ENCODE measurements around the gene AUTS2.

AUTS2 gene

GRCh38 chr7:69996121-69996520 is 397.8 kb downstream of the AUTS2 start:
- DNase-seq: no peak
- TF ChIP-seq, protein P1, sequence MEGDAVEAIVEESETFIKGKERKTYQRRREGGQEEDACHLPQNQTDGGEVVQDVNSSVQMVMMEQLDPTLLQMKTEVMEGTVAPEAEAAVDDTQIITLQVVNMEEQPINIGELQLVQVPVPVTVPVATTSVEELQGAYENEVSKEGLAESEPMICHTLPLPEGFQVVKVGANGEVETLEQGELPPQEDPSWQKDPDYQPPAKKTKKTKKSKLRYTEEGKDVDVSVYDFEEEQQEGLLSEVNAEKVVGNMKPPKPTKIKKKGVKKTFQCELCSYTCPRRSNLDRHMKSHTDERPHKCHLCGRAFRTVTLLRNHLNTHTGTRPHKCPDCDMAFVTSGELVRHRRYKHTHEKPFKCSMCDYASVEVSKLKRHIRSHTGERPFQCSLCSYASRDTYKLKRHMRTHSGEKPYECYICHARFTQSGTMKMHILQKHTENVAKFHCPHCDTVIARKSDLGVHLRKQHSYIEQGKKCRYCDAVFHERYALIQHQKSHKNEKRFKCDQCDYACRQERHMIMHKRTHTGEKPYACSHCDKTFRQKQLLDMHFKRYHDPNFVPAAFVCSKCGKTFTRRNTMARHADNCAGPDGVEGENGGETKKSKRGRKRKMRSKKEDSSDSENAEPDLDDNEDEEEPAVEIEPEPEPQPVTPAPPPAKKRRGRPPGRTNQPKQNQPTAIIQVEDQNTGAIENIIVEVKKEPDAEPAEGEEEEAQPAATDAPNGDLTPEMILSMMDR (IDR thresholded peaks at IDR 0.05): no peak
- Histone ChIP-seq H3K9me3 (no peaks in the 10 kb centered on the region), H3K4me3 (no peak overlapping the region), H3K36me3 (no peaks in the 10 kb centered on the region), H3K27me3 (no peaks in the 10 kb centered on the region), H3K27ac (no peak overlapping the region), H3K4me1 (no peaks in the 10 kb centered on the region)
- intact Hi-C loops (cut with DNase I; ENCODE audit: low total_unique reads): no loop called here

GRCh38 chr7:70000737-70001348 is 402.6 kb downstream of the AUTS2 start:
- H3K27me3 ChIP-seq: no peaks in the 10 kb centered on the region
- H3K36me3 ChIP-seq: no peaks in the 10 kb centered on the region
- TF ChIP-seq, protein P1 (IDR thresholded peaks at IDR 0.05): no peak
- H3K27ac ChIP-seq: no peak overlapping the region
- DNase-seq: no peak
- H3K4me3 ChIP-seq: no peak overlapping the region
- intact Hi-C loops (cut with DNase I; ENCODE audit: low total_unique reads): no loop called here
- no peaks in the 10 kb centered on the region for H3K9me3 ChIP-seq
- no peaks in the 10 kb centered on the region for H3K4me1 ChIP-seq

DNA sequence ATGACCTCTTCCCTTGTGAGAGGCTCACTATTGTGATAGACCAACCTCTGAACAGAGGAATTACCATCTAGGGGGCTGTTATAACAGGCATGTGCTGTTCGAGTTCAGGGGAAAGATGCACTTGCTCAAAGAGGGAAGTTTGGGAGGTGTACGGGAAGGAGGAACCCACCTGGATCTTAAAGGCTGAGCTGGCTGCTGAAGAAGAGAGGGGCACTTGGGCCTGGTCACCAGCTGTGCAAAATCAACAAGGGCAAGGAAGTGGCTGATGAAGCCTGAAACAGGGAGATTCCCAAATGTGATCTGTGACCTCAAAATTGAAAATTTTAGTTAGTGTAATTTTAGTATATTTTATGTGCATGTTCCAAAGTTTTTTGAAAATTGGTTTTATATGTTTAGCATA is 407.2 kb downstream of the AUTS2 start:
- Histone ChIP-seq H3K4me1 (no peaks in the 10 kb centered on the region), H3K36me3 (no peaks in the 10 kb centered on the region), H3K4me3 (no peak overlapping the region), H3K27ac (no peak overlapping the region), H3K9me3 (no peaks in the 10 kb centered on the region), H3K27me3 (no peaks in the 10 kb centered on the region)
- no peak for DNase-seq
- intact Hi-C loops (cut with DNase I; ENCODE audit: low total_unique reads): no loop called here
- TF ChIP-seq, protein P1 (IDR thresholded peaks at IDR 0.05): no peak

DNA sequence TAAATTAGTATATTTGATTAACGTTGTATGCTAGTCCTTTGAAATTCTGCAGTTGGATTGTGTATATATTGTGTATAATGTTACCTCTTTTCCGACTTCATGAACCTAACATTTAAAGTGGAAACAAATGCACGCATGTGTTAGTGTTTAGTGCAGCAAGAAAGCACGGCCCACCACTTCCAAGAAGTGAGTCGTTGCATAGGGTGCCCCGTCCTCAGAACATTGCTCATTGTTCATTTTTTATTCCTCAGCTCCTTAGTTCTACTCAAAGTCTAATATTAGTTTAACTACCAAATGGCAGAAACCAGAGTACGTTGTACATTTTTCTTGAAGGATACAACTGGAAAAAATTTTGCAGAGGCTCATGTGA is 407.6 kb downstream of the AUTS2 start:
- Histone ChIP-seq H3K4me1 (no peaks in the 10 kb centered on the region), H3K27me3 (no peaks in the 10 kb centered on the region), H3K36me3 (no peaks in the 10 kb centered on the region), H3K9me3 (no peaks in the 10 kb centered on the region), H3K4me3 (no peak overlapping the region), H3K27ac (no peak overlapping the region)
- DNase-seq: no peak
- intact Hi-C loops (cut with DNase I; ENCODE audit: low total_unique reads): no loop called here
- TF ChIP-seq, protein P1 (IDR thresholded peaks at IDR 0.05): no peak

DNA sequence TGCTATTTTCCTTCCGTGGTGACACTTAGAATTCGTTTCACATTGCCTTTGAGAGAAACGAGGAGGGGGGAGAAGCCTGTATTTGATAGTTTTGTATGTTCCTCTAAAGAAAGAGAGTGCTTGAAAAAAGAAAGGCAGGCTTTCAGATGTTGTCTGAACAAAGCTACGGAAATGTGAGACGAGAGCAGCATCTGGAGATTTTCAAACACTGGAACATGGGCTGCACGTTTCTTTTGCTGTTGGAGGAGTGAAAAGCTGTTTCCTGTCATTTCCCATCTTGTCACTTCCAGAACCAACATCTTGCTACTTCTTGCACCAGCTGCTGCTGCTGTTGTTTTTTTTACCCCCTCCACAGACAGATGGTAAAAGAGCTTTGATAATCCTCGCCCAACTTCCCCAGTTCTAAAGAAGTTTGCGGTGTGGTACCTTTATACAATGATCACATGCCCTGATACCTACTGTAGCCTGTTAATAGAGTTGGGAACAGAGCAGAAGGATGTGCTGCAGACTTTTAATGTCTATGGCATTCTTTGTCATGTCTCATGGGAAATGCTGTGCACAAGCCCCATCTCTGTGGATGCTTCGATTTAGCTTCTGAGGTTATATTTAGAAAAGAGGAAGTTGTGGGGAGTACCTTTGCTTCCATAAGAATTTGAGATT is 408.1 kb downstream of the AUTS2 start:
- DNase-seq: no peak
- TF ChIP-seq, protein P1 (IDR thresholded peaks at IDR 0.05): no peak
- Histone ChIP-seq H3K4me1 (no peaks in the 10 kb centered on the region), H3K36me3 (no peaks in the 10 kb centered on the region), H3K4me3 (no peak overlapping the region), H3K27me3 (no peaks in the 10 kb centered on the region), H3K27ac (no peak overlapping the region), H3K9me3 (no peaks in the 10 kb centered on the region)
- intact Hi-C loops (cut with DNase I; ENCODE audit: low total_unique reads): no loop called here
